Measurements from ENCODE around the gene CDC42EP2. TPM values are rescaled to one million over a fixed set of nuclear protein-coding genes. Genes with fewer than 3 reads are reported as not detected.

The CDC42EP2 gene
- total and polyA plus RNA-seq, 2 of the 13 experiments (the other 11 are each of a cell fraction or from before 2014, with no cell fraction given): 2.3 to 7.1 TPM

DNA sequence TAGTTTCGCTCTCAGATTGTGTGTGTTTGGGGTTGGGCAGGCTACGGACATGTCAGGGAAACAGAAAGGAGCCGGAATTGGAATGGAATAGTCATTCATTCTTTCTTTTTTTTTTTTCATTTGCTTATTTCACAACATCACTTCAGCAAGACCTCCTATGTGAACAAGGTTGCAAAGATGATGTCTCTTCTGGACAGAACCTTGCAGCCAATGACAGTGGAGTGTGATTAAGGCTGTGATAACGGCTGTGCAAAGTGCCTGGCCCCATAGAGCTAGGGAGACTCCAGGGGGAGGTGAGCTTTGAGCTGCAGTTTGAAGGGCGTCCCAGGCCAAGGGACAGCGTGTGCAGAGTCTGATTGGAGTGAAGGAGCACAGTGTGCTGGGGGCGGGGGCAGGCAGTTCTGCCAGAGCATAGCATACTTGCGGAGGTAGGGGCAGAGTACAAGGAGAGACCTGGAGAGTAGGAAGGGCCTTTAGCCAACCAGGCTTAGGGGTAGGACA lies 43.2 kb downstream of the CDC42EP2 start (continued):
- TF ChIP-seq, protein P1, sequence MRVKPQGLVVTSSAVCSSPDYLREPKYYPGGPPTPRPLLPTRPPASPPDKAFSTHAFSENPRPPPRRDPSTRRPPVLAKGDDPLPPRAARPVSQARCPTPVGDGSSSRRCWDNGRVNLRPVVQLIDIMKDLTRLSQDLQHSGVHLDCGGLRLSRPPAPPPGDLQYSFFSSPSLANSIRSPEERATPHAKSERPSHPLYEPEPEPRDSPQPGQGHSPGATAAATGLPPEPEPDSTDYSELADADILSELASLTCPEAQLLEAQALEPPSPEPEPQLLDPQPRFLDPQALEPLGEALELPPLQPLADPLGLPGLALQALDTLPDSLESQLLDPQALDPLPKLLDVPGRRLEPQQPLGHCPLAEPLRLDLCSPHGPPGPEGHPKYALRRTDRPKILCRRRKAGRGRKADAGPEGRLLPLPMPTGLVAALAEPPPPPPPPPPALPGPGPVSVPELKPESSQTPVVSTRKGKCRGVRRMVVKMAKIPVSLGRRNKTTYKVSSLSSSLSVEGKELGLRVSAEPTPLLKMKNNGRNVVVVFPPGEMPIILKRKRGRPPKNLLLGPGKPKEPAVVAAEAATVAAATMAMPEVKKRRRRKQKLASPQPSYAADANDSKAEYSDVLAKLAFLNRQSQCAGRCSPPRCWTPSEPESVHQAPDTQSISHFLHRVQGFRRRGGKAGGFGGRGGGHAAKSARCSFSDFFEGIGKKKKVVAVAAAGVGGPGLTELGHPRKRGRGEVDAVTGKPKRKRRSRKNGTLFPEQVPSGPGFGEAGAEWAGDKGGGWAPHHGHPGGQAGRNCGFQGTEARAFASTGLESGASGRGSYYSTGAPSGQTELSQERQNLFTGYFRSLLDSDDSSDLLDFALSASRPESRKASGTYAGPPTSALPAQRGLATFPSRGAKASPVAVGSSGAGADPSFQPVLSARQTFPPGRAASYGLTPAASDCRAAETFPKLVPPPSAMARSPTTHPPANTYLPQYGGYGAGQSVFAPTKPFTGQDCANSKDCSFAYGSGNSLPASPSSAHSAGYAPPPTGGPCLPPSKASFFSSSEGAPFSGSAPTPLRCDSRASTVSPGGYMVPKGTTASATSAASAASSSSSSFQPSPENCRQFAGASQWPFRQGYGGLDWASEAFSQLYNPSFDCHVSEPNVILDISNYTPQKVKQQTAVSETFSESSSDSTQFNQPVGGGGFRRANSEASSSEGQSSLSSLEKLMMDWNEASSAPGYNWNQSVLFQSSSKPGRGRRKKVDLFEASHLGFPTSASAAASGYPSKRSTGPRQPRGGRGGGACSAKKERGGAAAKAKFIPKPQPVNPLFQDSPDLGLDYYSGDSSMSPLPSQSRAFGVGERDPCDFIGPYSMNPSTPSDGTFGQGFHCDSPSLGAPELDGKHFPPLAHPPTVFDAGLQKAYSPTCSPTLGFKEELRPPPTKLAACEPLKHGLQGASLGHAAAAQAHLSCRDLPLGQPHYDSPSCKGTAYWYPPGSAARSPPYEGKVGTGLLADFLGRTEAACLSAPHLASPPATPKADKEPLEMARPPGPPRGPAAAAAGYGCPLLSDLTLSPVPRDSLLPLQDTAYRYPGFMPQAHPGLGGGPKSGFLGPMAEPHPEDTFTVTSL (CRISPR knock-in tag; IDR thresholded peaks at IDR 0.05; ENCODE audit: borderline replicate concordance): no peak
- TF ChIP-seq ZNF776 (CRISPR knock-in tag; IDR thresholded peaks at IDR 0.05): no peak
- TF ChIP-seq, protein P2, sequence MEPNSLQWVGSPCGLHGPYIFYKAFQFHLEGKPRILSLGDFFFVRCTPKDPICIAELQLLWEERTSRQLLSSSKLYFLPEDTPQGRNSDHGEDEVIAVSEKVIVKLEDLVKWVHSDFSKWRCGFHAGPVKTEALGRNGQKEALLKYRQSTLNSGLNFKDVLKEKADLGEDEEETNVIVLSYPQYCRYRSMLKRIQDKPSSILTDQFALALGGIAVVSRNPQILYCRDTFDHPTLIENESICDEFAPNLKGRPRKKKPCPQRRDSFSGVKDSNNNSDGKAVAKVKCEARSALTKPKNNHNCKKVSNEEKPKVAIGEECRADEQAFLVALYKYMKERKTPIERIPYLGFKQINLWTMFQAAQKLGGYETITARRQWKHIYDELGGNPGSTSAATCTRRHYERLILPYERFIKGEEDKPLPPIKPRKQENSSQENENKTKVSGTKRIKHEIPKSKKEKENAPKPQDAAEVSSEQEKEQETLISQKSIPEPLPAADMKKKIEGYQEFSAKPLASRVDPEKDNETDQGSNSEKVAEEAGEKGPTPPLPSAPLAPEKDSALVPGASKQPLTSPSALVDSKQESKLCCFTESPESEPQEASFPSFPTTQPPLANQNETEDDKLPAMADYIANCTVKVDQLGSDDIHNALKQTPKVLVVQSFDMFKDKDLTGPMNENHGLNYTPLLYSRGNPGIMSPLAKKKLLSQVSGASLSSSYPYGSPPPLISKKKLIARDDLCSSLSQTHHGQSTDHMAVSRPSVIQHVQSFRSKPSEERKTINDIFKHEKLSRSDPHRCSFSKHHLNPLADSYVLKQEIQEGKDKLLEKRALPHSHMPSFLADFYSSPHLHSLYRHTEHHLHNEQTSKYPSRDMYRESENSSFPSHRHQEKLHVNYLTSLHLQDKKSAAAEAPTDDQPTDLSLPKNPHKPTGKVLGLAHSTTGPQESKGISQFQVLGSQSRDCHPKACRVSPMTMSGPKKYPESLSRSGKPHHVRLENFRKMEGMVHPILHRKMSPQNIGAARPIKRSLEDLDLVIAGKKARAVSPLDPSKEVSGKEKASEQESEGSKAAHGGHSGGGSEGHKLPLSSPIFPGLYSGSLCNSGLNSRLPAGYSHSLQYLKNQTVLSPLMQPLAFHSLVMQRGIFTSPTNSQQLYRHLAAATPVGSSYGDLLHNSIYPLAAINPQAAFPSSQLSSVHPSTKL (CRISPR knock-in tag; IDR thresholded peaks at IDR 0.05): peak; percentile 46; the same call in 1 of the 2 replicates
- TF ChIP-seq NBN (conservative IDR thresholded peaks at IDR 0.05): no peak
- TF ChIP-seq STAT5B (CRISPR knock-in tag; IDR thresholded peaks at IDR 0.05): no peak
- no peak for TF ChIP-seq DPF2 (CRISPR knock-in tag; IDR thresholded peaks at IDR 0.05; ENCODE audit: borderline replicate concordance, low read depth)
- peak; percentile 83 for TF ChIP-seq RXRB (CRISPR knock-in tag; IDR thresholded peaks at IDR 0.05; ENCODE audit: borderline replicate concordance)
- TF ChIP-seq, protein P3, sequence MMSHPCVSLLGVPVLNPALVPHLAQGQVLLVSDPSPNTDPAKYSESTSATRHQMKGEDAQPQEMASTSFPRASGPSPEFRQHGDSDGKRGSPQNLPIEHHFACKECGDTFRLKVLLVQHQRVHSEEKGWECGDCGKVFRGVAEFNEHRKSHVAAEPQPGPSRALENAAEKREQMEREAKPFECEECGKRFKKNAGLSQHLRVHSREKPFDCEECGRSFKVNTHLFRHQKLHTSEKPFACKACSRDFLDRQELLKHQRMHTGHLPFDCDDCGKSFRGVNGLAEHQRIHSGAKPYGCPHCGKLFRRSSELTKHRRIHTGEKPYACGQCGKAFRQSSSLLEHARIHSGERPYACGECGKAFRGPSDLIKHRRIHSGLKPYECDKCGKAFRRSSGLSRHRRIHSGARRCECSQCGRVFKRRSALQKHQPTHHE (CRISPR knock-in tag; IDR thresholded peaks at IDR 0.05; ENCODE audit: borderline replicate concordance): no peak; the same call in 1 of the 2 replicates
- TF ChIP-seq PHF5A (CRISPR knock-in tag; IDR thresholded peaks at IDR 0.05; ENCODE audit: low read depth, unreplicated experiment): no peak
- no peak for TF ChIP-seq ZNF317 (CRISPR knock-in tag; IDR thresholded peaks at IDR 0.05)
- TF ChIP-seq ATF7 (IDR thresholded peaks at IDR 0.05): peak; percentile 20; the same call in 1 of the 2 replicates
- no peak for TF ChIP-seq ATF7 (CRISPR knock-in tag; IDR thresholded peaks at IDR 0.05)
- TF ChIP-seq ZBTB1 (CRISPR knock-in tag; IDR thresholded peaks at IDR 0.05; ENCODE audit: borderline replicate concordance): no peak
- TF ChIP-seq ZKSCAN1 (IDR thresholded peaks at IDR 0.05; ENCODE audit: low read length): no peak
- no peak for TF ChIP-seq HOXD1 (CRISPR knock-in tag; IDR thresholded peaks at IDR 0.05)
- no peak for TF ChIP-seq ZNF891 (CRISPR knock-in tag; IDR thresholded peaks at IDR 0.05)
- TF ChIP-seq, protein P4, sequence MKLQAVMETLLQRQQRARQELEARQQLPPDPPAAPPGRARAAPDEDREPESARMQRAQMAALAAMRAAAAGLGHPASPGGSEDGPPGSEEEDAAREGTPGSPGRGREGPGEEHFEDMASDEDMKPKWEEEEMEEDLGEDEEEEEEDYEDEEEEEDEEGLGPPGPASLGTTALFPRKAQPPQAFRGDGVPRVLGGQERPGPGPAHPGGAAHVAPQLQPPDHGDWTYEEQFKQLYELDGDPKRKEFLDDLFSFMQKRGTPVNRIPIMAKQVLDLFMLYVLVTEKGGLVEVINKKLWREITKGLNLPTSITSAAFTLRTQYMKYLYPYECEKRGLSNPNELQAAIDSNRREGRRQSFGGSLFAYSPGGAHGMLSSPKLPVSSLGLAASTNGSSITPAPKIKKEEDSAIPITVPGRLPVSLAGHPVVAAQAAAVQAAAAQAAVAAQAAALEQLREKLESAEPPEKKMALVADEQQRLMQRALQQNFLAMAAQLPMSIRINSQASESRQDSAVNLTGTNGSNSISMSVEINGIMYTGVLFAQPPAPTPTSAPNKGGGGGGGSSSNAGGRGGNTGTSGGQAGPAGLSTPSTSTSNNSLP (IDR thresholded peaks at IDR 0.05; ENCODE audit: low read depth, low read length): peak; percentile 78; the same call in 1 of the 2 replicates
- TF ChIP-seq CHCHD3 (CRISPR knock-in tag; IDR thresholded peaks at IDR 0.05): no peak
